PFSK-1 (cell line): ENCODE data around the gene TAGLN2.

Experiments used
- FOXP2 ChIP-seq: optimal IDR thresholded peaks from 2 replicates; pipeline ENCODE3; 2011; ENCODE audit warnings: borderline replicate concordance, control low read depth, inconsistent platforms; ENCODE audit not compliant: insufficient read depth; ENCODE audit errors: extremely low read length, extremely low read depth
- POLR2AphosphoS5 ChIP-seq: IDR thresholded peaks from 2 replicates; pipeline ENCODE4 v1.6.1; 2012; ENCODE audit warnings: low read depth, mild to moderate bottlenecking, control low read depth, low read length, moderate library complexity
- TAF1 ChIP-seq: IDR thresholded peaks from 2 replicates; pipeline ENCODE4 v1.6.1; 2012; ENCODE audit warnings: low read length, control low read depth, borderline replicate concordance; ENCODE audit not compliant: insufficient read depth
- TF ChIP-seq, protein P1 (sequence below), 2 experiments: IDR thresholded peaks; 2 replicates each; pipeline versions ENCODE4 v1.6.1 to v1.8.0; 2011 to 2012; ENCODE audit warnings: low read depth in 2 of 2, low read length in 2 of 2, control low read depth in 1 of 2, inconsistent platforms in 1 of 2, mild to moderate bottlenecking in 1 of 2, moderate library complexity in 1 of 2; ENCODE audit not compliant: insufficient read depth in 1 of 2

DNA sequence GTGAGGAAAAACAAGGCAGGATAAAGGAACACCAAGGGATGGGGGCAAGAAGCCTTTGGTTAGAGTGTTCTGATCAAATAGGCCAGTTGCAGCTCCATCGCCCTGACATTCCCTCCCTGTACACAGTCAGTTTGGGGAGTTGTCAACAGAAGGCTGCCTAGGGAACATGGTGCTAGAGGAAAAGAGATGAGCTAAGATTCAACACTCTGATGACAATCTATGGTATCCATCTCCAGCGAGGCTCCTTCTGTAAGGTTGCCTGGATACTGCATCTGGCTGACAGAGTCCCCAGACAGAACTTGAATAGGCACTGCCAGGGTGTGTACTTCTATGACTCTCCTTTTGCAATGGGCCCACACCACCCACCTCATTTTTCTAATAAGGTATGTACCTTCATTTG, 40.0 kb upstream of the TAGLN2 start:
- TF ChIP-seq, protein P1, sequence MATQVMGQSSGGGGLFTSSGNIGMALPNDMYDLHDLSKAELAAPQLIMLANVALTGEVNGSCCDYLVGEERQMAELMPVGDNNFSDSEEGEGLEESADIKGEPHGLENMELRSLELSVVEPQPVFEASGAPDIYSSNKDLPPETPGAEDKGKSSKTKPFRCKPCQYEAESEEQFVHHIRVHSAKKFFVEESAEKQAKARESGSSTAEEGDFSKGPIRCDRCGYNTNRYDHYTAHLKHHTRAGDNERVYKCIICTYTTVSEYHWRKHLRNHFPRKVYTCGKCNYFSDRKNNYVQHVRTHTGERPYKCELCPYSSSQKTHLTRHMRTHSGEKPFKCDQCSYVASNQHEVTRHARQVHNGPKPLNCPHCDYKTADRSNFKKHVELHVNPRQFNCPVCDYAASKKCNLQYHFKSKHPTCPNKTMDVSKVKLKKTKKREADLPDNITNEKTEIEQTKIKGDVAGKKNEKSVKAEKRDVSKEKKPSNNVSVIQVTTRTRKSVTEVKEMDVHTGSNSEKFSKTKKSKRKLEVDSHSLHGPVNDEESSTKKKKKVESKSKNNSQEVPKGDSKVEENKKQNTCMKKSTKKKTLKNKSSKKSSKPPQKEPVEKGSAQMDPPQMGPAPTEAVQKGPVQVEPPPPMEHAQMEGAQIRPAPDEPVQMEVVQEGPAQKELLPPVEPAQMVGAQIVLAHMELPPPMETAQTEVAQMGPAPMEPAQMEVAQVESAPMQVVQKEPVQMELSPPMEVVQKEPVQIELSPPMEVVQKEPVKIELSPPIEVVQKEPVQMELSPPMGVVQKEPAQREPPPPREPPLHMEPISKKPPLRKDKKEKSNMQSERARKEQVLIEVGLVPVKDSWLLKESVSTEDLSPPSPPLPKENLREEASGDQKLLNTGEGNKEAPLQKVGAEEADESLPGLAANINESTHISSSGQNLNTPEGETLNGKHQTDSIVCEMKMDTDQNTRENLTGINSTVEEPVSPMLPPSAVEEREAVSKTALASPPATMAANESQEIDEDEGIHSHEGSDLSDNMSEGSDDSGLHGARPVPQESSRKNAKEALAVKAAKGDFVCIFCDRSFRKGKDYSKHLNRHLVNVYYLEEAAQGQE (IDR thresholded peaks at IDR 0.05; ENCODE audit: insufficient read depth in 1 of 2, low read depth in 2 of 2, low read length in 2 of 2), result no peak
- TF ChIP-seq TAF1 (no peak), FOXP2 (no peak), POLR2AphosphoS5 (no peak)
